SK-N-SH (cell line): ENCODE data around the gene STARD3. TPM values are rescaled to one million over a fixed set of nuclear protein-coding genes. Genes with fewer than 3 reads are reported as not detected.

Experiments used
- CTCF ChIA-PET: fragments of 300-600, 350-600 bp; formaldehyde crosslinking; extraction: SDS; loops from one replicate; lab custom pipeline; 2021; lab: Yijun Ruan, JAX
- POLR2A ChIA-PET: fragments of 350-600 bp; sonication (Branson Sonifier 250); formaldehyde crosslinking; extraction: SDS; loops from one replicate; lab custom pipeline; 2020; ENCODE audit warnings: antibody characterized with exemption, inconsistent platforms; lab: Yijun Ruan, JAX
- DNase-seq: peaks from one replicate; pipeline ENCODE4 v3.0.0; 2012
- H2AFZ ChIP-seq: fragments of 200-600 bp; sonication (generic); 2 replicates; pipeline ENCODE4 v1.8.1; 2016; ENCODE audit warnings: antibody characterized with exemption, mild to moderate bottlenecking, low read depth
- H3F3A ChIP-seq: fragments of 200-600 bp; sonication (generic); replicated peaks from 2 replicates; pipeline ENCODE3; 2016; ENCODE audit warnings: antibody characterized with exemption, mild to moderate bottlenecking; ENCODE audit not compliant: insufficient read depth
- H3K27ac ChIP-seq, 2 experiments: fragments of 200-500 bp in 1 of 2; fragments of 200-600 bp in 1 of 2; sonication (Bioruptor generic) in 1 of 2; sonication (generic), shearing (Covaris generic) in 1 of 2; 2 replicates each; pipeline versions ENCODE4 v1.5.1 to v1.6.1; 2014 to 2016; ENCODE audit warnings: low read depth in 2 of 2, inconsistent platforms in 1 of 2, low read length in 1 of 2, mild to moderate bottlenecking in 1 of 2, mixed read lengths in 1 of 2
- H3K27me3 ChIP-seq: fragments of 200-600 bp; sonication (generic), shearing (Covaris generic); 2 replicates; pipeline ENCODE4 v1.6.1; 2016; ENCODE audit warnings: mixed run types; ENCODE audit not compliant: insufficient read depth
- H3K36me3 ChIP-seq, 2 experiments: fragments of 200-500 bp in 1 of 2; fragments of 200-600 bp in 1 of 2; sonication (Bioruptor generic) in 1 of 2; sonication (generic) in 1 of 2; replicated peaks in 1 of 2; 2 replicates each; pipeline versions ENCODE3 to v1.5.1; 2014 to 2016; ENCODE audit warnings: low read length in 1 of 2, mild to moderate bottlenecking in 1 of 2; ENCODE audit not compliant: insufficient read depth in 2 of 2, control insufficient read depth in 1 of 2
- H3K4me1 ChIP-seq, 2 experiments: fragments of 200-500 bp in 1 of 2; fragments of 200-600 bp in 1 of 2; sonication (Bioruptor generic) in 1 of 2; sonication (generic), shearing (Covaris generic) in 1 of 2; 2 replicates each; pipeline versions ENCODE4 v1.5.1 to v1.6.1; 2014 to 2016; ENCODE audit warnings: low read depth in 1 of 2, low read length in 1 of 2, mixed run types in 1 of 2; ENCODE audit not compliant: insufficient read depth in 2 of 2, control insufficient read depth in 1 of 2
- H3K4me2 ChIP-seq: fragments of 200-600 bp; sonication (generic), shearing (Covaris generic); 2 replicates; pipeline ENCODE4 v1.6.1; 2017; ENCODE audit warnings: mixed run types
- H3K4me3 ChIP-seq, 2 experiments: fragments of 200-500 bp in 1 of 2; fragments of 200-600 bp in 1 of 2; sonication (Bioruptor generic) in 1 of 2; sonication (generic), shearing (Covaris generic) in 1 of 2; 2 replicates each; pipeline versions ENCODE4 v1.5.1 to v1.8.1; 2014 to 2016; ENCODE audit warnings: low read depth in 2 of 2, inconsistent platforms in 1 of 2, low read length in 1 of 2, mild to moderate bottlenecking in 1 of 2, mixed read lengths in 1 of 2, moderate library complexity in 1 of 2
- H3K79me2 ChIP-seq: fragments of 200-600 bp; sonication (generic); 2 replicates; pipeline ENCODE4 v1.8.1; 2017; ENCODE audit warnings: mild to moderate bottlenecking; ENCODE audit not compliant: insufficient read depth
- H3K9ac ChIP-seq: fragments of 200-600 bp; sonication (generic); 2 replicates; pipeline ENCODE4 v1.6.1; 2017; ENCODE audit warnings: mixed run types
- H3K9me2 ChIP-seq: fragments of 200-600 bp; sonication (generic); 2 replicates; pipeline ENCODE4 v1.6.1; 2017; ENCODE audit warnings: mixed run types
- H3K9me3 ChIP-seq: fragments of 200-600 bp; sonication (generic); 2 replicates; pipeline ENCODE4 v1.6.1; 2017; ENCODE audit warnings: mixed run types, mild to moderate bottlenecking, moderate library complexity
- H4K20me1 ChIP-seq: fragments of 200-600 bp; sonication (generic); 2 replicates; pipeline ENCODE4 v1.6.1; 2017; ENCODE audit warnings: mild to moderate bottlenecking, mixed run types; ENCODE audit not compliant: insufficient read depth
- CHD2 ChIP-seq: fragments of 150-350 bp; IDR thresholded peaks from 2 replicates; pipeline ENCODE4 v1.6.1; 2018; ENCODE audit warnings: low read length; ENCODE audit not compliant: partially characterized antibody
- CTCF ChIP-seq: fragments of 200-600 bp; sonication (generic); IDR thresholded peaks from 2 replicates; pipeline ENCODE4 v1.6.1; 2017; ENCODE audit warnings: antibody characterized with exemption, mild to moderate bottlenecking, moderate library complexity
- EZH2phosphoT487 ChIP-seq: fragments of 200-600 bp; sonication (generic); IDR thresholded peaks from 2 replicates; pipeline ENCODE4 v1.6.1; 2017; ENCODE audit warnings: low read depth, mixed run types, mild to moderate bottlenecking, antibody characterized with exemption, moderate library complexity, borderline replicate concordance
- FOSL2 ChIP-seq: IDR thresholded peaks from 2 replicates; pipeline ENCODE4 v1.4.0; 2012; ENCODE audit warnings: low read depth, mild to moderate bottlenecking, moderate library complexity, borderline replicate concordance
- MEF2A ChIP-seq: IDR thresholded peaks from 2 replicates; pipeline ENCODE4 v1.4.0; 2012; ENCODE audit warnings: low read depth, borderline replicate concordance
- MXI1 ChIP-seq: IDR thresholded peaks from 2 replicates; pipeline ENCODE4 v1.6.1; 2012; ENCODE audit warnings: mild to moderate bottlenecking, low read depth, low read length, improper control_type of control experiment
- NFIC ChIP-seq: IDR thresholded peaks from 2 replicates; pipeline ENCODE4 v1.4.0; 2012; ENCODE audit warnings: borderline replicate concordance
- NRF1 ChIP-seq: IDR thresholded peaks from 2 replicates; pipeline ENCODE4 v1.6.1; 2012; ENCODE audit warnings: low read depth, mild to moderate bottlenecking, low read length
- RAD21 ChIP-seq: IDR thresholded peaks from 2 replicates; pipeline ENCODE4 v1.6.1; 2012; ENCODE audit warnings: mild to moderate bottlenecking, low read length
- SMC3 ChIP-seq: IDR thresholded peaks from 2 replicates; pipeline ENCODE4 v1.6.1; 2012; ENCODE audit warnings: low read depth, low read length, improper control_type of control experiment
- TAF1 ChIP-seq: IDR thresholded peaks from 2 replicates; pipeline ENCODE4 v1.6.1; 2012; ENCODE audit warnings: low read depth, mild to moderate bottlenecking, low read length, moderate library complexity, borderline replicate concordance
- WGBS: methylation state at CpG from one replicate; pipeline ENCODE4 v1.1.6; 2017; ENCODE audit warnings: low lambda C conversion rate; 5-methylcytosine and 5-hydroxymethylcytosine counted together
- polyA plus RNA-seq, 3 experiments: library from polyadenylated mRNA; depleted of rRNA; stranded (reverse); fragments of >200 nt; gene quantifications; 2 replicates each; pipeline ENCODE4 v1.2.3, GENCODE V29; 2012
- TF ChIP-seq, protein P1 (sequence below): IDR thresholded peaks from 2 replicates; pipeline ENCODE4 v1.4.0; 2012; ENCODE audit warnings: low read depth

The STARD3 gene
- polyA plus RNA-seq, 1 of the 3 experiments (the other 2 are of a cell fraction), result 76.8 TPM

DNA sequence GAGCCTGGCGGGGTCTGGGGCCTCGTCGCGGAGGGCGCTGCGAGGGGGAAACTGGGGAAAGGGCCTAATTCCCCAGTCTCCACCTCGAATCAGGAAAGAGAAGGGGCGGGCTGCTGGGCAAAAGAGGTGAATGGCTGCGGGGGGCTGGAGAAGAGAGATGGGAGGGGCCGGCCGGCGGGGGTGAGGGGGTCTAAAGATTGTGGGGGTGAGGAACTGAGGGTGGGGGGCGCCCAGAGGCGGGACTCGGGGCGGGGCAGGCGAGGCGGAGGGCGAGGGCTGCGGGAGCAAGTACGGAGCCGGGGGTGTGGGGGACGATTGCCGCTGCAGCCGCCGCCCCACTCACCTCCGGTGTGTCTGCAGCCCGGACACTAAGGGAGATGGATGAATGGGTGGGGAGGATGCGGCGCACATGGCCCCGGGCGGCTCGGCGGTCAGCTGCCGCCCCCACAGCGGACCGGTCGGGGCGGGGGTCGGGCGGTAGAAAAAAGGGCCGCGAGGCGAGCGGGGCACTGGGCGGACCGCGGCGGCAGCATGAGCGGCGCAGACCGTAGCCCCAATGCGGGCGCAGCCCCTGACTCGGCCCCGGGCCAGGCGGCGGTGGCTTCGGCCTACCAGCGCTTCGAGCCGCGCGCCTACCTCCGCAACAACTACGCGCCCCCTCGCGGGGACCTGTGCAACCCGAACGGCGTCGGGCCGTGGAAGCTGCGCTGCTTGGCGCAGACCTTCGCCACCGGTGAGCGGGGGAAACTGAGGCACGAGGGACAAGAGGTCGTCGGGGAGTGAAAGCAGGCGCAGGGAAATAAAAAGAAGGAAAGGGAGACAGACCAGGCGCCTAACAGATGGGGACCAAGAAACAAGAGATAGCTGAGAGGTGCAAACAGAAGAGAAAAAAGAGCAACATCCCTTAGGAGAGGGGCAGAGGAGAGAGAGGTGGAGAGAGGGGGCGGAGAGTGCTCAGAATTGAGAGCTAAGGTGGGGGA, 31.3 kb downstream of the STARD3 start, which contains the start of gene PNMT:
PNMT (plus strand) TSS at position 509 of the 980 bp plus-strand sequence; CDS start at position 532, 23 bp downstream.
- Histone ChIP-seq H3F3A (no peaks in the 10 kb centered on the region), H3K36me3 (no peaks in the 10 kb centered on the region), H3K9me2 (no peaks in the 10 kb centered on the region), H3K27ac (no peak within 1 kb of the TSS), H3K27me3 (no peaks in the 10 kb centered on the region), H2AFZ (peak within 1 kb of the TSS; percentile 41; the same call in 1 of the 2 replicates), H3K4me1 (peaks cover 0 to 12% of the 10 kb centered on the region in 2 experiments; a peak in 1 of 4 replicates), H4K20me1 (no peaks in the 10 kb centered on the region), H3K4me3 (peak within 1 kb of the TSS; percentile 36 to 49), H3K9me3 (no peaks in the 10 kb centered on the region), H3K4me2 (peak within 1 kb of the TSS; percentile 43), H3K79me2 (no peaks in the 10 kb centered on the region), H3K9ac (no peak within 1 kb of the TSS)
- 0 out of 2 replicates have a peak, but pooled peaks have one; percentile 17 for TF ChIP-seq NFIC
- peak; percentile 31 for TF ChIP-seq CHD2
- TF ChIP-seq MEF2A, result no peak
- TF ChIP-seq EZH2phosphoT487, result no peak
- 0 out of 2 replicates have a peak, but pooled peaks have one; percentile 16 for TF ChIP-seq NRF1
- no peak for TF ChIP-seq FOSL2
- TF ChIP-seq MXI1, result peak; percentile 15; the same call in 1 of the 2 replicates
- peak; percentile 61 for TF ChIP-seq CTCF
- TF ChIP-seq, protein P1, sequence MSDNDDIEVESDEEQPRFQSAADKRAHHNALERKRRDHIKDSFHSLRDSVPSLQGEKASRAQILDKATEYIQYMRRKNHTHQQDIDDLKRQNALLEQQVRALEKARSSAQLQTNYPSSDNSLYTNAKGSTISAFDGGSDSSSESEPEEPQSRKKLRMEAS, result peak; percentile 73; the same call in 1 of the 2 replicates
- peak; percentile 34; the same call in 1 of the 2 replicates for TF ChIP-seq TAF1
- peak; percentile 28; the same call in 1 of the 2 replicates for TF ChIP-seq RAD21
- TF ChIP-seq SMC3, result peak; percentile 45
- ChIA-PET CTCF (interaction anchor here (0.6 to 15.8 kb wide), 21 partner anchors 10 to 309 kb away, joined by 3 to 279 read pairs (median 4); partner anchors contain the start of genes MIEN1, PGAP3, PPP1R1B and STARD3), POLR2A (interaction anchor here (1.0 kb wide), 1 partner anchor 20 kb away, joined by 7 read pairs; the partner anchor contains the start of gene PGAP3)
- 11% methylated on average over 54 of the region's 85 CpGs for WGBS
- DNase-seq, result peak; percentile 93
